Mesothelial cell of epicardium (in vitro differentiated cells): ENCODE data around the gene SMAD3. TPM values are rescaled to one million over a fixed set of nuclear protein-coding genes. Genes with fewer than 3 reads are reported as not detected.
"Not testable (repeated sequence)": the region's sequence is repeated elsewhere in the genome, so short reads cannot be mapped to it uniquely, and the experiment has no call there.

Experiments
- DNase-seq, 2 experiments: peaks; one replicate each; pipeline ENCODE4 v3.0.0; 2021; ENCODE audit warnings: low spot score in 2 of 2; ENCODE audit not compliant: unreplicated experiment in 2 of 2
- H3K27ac Mint-ChIP-seq: 2 replicates; pipeline ENCODE4 v1.8.0; 2021; ENCODE audit warnings: mixed read lengths
- H3K27me3 Mint-ChIP-seq: 2 replicates; pipeline ENCODE4 v1.8.0; 2021; ENCODE audit warnings: low read depth, mixed read lengths
- H3K36me3 Mint-ChIP-seq: 2 replicates; pipeline ENCODE4 v1.8.0; 2021; ENCODE audit warnings: mixed read lengths
- H3K4me1 Mint-ChIP-seq: 2 replicates; pipeline ENCODE4 v1.8.0; 2021; ENCODE audit warnings: mixed read lengths
- H3K4me3 Mint-ChIP-seq: 2 replicates; pipeline ENCODE4 v1.8.0; 2021; ENCODE audit warnings: mild to moderate bottlenecking, moderate library complexity, mixed read lengths
- H3K9me3 Mint-ChIP-seq: 2 replicates; pipeline ENCODE4 v1.8.0; 2021; ENCODE audit warnings: mixed read lengths
- CTCF ChIP-seq: fragments of 200-600 bp; sonication (generic); IDR thresholded peaks from one replicate; pipeline ENCODE4 v1.5.0; 2021; ENCODE audit warnings: antibody characterized with exemption; ENCODE audit not compliant: unreplicated experiment
- total RNA-seq: library from RNA; stranded (reverse); gene quantifications from 3 replicates; pipeline ENCODE4 v1.2.1, GENCODE V29; 2021

Gene SMAD3
- total RNA-seq, 1 donor from 2014 or later = 96.2 TPM

GRCh38 chr15:67070892-67071664 lies 5.7 kb downstream of the SMAD3 start:
- H3K36me3 Mint-ChIP-seq = peaks cover 5% of the 10 kb centered on the region
- no peak overlapping the region for H3K4me3 Mint-ChIP-seq
- no peak overlapping the region for H3K27ac Mint-ChIP-seq
- H3K4me1 Mint-ChIP-seq = peaks cover 51% of the 10 kb centered on the region
- no peak for TF ChIP-seq CTCF
- H3K9me3 Mint-ChIP-seq = no peaks in the 10 kb centered on the region
- H3K27me3 Mint-ChIP-seq = no peaks in the 10 kb centered on the region
- no peak for DNase-seq

GRCh38 chr15:67072442-67072841 lies 7.0 kb downstream of the SMAD3 start:
- H3K36me3 Mint-ChIP-seq = peaks cover 5% of the 10 kb centered on the region
- no peaks in the 10 kb centered on the region for H3K9me3 Mint-ChIP-seq
- no peaks in the 10 kb centered on the region for H3K27me3 Mint-ChIP-seq
- TF ChIP-seq CTCF = no peak
- H3K27ac Mint-ChIP-seq = peak overlapping the region; percentile 7
- no peak for DNase-seq
- no peak overlapping the region for H3K4me3 Mint-ChIP-seq
- peaks cover 58% of the 10 kb centered on the region for H3K4me1 Mint-ChIP-seq

GRCh38 chr15:67072958-67073357 lies 7.6 kb downstream of the SMAD3 start:
- TF ChIP-seq CTCF = no peak
- no peak overlapping the region for H3K27ac Mint-ChIP-seq
- no peak for DNase-seq

DNA sequence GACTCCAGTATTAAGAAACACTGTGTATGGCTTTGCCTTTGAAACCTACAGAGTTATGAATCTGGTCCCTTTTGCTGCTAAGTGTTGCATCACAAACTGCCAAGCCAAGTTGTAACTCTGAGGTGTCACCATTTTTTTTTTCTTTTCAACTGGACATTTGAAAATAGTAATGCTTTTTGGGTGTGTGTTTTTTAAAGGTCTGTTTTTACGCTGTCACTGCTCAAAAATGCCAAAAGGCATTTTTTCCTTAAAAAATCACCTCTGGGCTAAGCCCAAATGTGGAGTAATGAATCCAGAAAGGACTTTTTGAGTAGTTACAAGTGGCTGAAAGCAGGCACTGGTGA lies 9.5 kb downstream of the SMAD3 start:
- Mint-ChIP-seq H3K27ac (no peak overlapping the region), H3K27me3 (no peaks in the 10 kb centered on the region), H3K4me3 (no peak overlapping the region), H3K9me3 (no peaks in the 10 kb centered on the region), H3K36me3 (peaks cover 5% of the 10 kb centered on the region), H3K4me1 (peaks cover 46% of the 10 kb centered on the region)
- DNase-seq = no peak
- no peak for TF ChIP-seq CTCF

More at GRCh38 chr15:67072958-67073357, 7.6 kb downstream of the SMAD3 start:
- Mint-ChIP-seq H3K36me3 (peaks cover 5% of the 10 kb centered on the region), H3K9me3 (no peaks in the 10 kb centered on the region), H3K4me1 (peaks cover 58% of the 10 kb centered on the region), H3K27me3 (no peaks in the 10 kb centered on the region), H3K4me3 (no peak overlapping the region)

GRCh38 chr15:67075555-67076135 lies 10.2 kb downstream of the SMAD3 start:
- peaks cover 46% of the 10 kb centered on the region for H3K4me1 Mint-ChIP-seq
- H3K9me3 Mint-ChIP-seq, H3K4me3 Mint-ChIP-seq, DNase-seq, H3K36me3 Mint-ChIP-seq, H3K27me3 Mint-ChIP-seq: not testable (repeated sequence)
- peak overlapping the region; percentile 54 for H3K27ac Mint-ChIP-seq

- no peak for DNase-seq
- Mint-ChIP-seq H3K4me1 (peaks cover 49% of the 10 kb centered on the region), H3K36me3 (peaks cover 2% of the 10 kb centered on the region)
Observed at GRCh38 chr15:67076147-67076843, 10.9 kb downstream of the SMAD3 start.

More at GRCh38 chr15:67076147-67076843, 10.9 kb downstream of the SMAD3 start:
- Mint-ChIP-seq H3K9me3 (no peaks in the 10 kb centered on the region), H3K27ac (peak overlapping the region; percentile 54), H3K4me3 (no peak overlapping the region), H3K27me3 (no peaks in the 10 kb centered on the region)
- TF ChIP-seq CTCF = no peak
